Activated CD4-positive, alpha-beta memory T cell treated with anti-CD3 and anti-CD28 coated beads for 36 hours (primary cell): ENCODE results near the gene CARMIL1. TPM values are rescaled to one million over a fixed set of nuclear protein-coding genes. Genes with fewer than 3 reads are reported as not detected.

ENCODE experiments used
- CTCF ChIA-PET: fragments of 350-600 bp; sonication (Branson Sonifier 250); formaldehyde crosslinking; loops from one replicate; lab custom pipeline; 2021; ENCODE audit warnings: antibody characterized with exemption, inconsistent platforms; lab: Charles Lee
- POLR2A ChIA-PET: fragments of 350-600 bp; sonication (Branson Sonifier 250); formaldehyde crosslinking; loops from one replicate; lab custom pipeline; 2021; ENCODE audit warnings: antibody characterized with exemption; lab: Charles Lee
- DNase-seq: peaks from one replicate; pipeline ENCODE4 v3.0.0-alpha.2; 2020
- H3K27ac Mint-ChIP-seq: one replicate; pipeline ENCODE4 v1.8.0; 2021; ENCODE audit warnings: mixed read lengths
- H3K27me3 Mint-ChIP-seq: one replicate; pipeline ENCODE4 v1.8.0; 2021; ENCODE audit warnings: mixed read lengths
- H3K36me3 Mint-ChIP-seq: one replicate; pipeline ENCODE4 v1.8.0; 2021; ENCODE audit warnings: mixed read lengths
- H3K4me1 Mint-ChIP-seq: one replicate; pipeline ENCODE4 v1.8.0; 2021; ENCODE audit warnings: low read depth, mixed read lengths
- H3K4me3 Mint-ChIP-seq: one replicate; pipeline ENCODE4 v1.8.0; 2021; ENCODE audit warnings: mild to moderate bottlenecking, mixed read lengths
- H3K9me3 Mint-ChIP-seq: one replicate; pipeline ENCODE4 v1.8.0; 2021; ENCODE audit warnings: mixed read lengths
- intact Hi-C: fragments of 100-400 bp; cut with micrococcal nuclease; formaldehyde crosslinking; loops from one replicate; pipeline ENCODE4 v1.15.1; 2023
- total RNA-seq, 2 experiments: library from RNA; stranded (reverse); gene quantifications; one replicate each; pipeline ENCODE4 v1.2.3, GENCODE V29; 2021

The CARMIL1 gene
- 1 to 10 TPM; 2.4 to 2.7 TPM for total RNA-seq

DNA sequence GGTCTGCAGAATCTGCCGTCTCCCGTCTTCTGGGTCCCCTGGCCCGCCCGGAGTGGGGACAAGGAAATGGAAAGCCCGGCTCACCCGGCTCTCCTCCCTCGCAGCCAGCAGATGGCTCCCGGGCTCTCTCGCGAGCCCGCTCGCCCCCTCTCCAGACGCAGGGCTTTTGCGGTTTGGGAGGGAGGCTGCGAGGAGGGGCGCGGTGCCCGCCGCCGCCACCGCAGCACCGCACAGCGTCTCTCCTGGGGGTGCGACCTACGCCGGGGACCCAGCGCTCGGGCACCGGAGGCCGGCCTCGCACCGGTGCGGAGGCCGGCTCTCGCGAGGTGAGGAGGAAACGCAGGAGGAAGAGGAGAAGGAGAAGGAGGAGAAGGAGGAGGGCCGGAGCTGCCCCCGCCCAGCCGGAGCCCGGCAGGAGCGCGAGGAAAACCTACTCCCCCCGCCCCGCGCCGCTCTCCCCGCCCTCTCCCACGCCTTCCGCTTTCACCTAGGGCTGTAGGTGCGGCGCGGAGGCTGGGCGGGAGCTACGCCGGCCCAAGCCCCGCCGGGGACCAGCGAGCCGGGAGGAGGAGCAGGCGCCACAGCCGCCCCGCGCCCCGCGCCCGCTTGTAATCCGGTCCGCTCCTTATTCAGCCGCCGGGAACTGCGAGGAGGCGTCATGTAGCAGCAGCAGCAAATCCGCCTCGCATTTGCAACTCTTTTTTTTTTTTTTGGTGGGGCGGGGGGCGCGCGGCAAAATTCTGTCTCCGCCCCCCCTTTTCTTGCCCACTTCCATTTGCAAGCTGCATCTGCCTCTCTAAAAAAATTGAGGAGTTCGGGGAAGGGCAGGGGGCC is at the start of gene CARMIL1:
Gene CARMIL1, plus strand, starts transcription at position 461 of the 834 bp plus-strand sequence. CDS start 422 bp downstream, outside the sequence.
- Mint-ChIP-seq H3K4me3 (peak within 1 kb of the TSS; percentile 81), H3K36me3 (no peaks in the 10 kb centered on the region), H3K9me3 (no peaks in the 10 kb centered on the region), H3K27me3 (no peaks in the 10 kb centered on the region), H3K27ac (peak within 1 kb of the TSS; percentile 44), H3K4me1 (peaks cover 28% of the 10 kb centered on the region)
- ChIA-PET CTCF (interaction anchor here (0.5 to 4.7 kb wide), 23 partner anchors 13 to 738 kb away, joined by 3 to 79 read pairs (median 3); a partner anchor contains a TSS), POLR2A (no interaction called here)
- peak; percentile 77 for DNase-seq
- intact Hi-C loops, result loop anchor here (1.0 to 2.0 kb wide), 3 partner anchors 92 to 211 kb away; no protein-coding TSS in a partner anchor

DNA sequence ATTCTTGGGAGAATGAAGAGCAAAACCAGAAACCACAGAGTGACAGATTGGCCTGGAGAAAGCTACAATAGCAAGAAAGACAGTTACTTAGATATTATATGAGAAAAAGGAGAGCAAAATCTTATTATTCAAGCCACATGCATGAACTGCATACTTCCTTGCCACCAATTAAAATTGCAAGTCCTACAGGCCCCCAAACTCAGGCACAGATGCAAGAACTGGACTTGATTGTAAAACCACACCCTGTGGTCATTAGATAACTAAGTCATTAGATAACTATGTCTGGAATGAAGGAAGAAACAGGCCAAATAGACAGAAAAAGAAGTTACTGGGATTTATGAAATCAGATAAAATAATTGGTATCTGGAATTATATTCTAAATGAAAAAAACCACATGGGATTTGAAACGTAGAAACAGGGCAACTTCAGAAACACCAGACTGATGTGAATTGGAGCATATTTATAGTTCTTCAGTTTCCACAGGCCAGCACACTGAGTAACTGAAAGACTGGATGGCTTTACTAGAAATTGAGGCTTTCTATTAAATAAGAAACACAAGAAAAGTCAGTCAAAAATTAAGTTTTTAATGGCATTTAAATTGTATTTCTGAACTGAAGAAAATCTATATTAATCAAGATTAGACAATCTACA is 49.4 kb upstream of the CARMIL1 start:
- Mint-ChIP-seq H3K4me1 (no peaks in the 10 kb centered on the region), H3K36me3 (no peaks in the 10 kb centered on the region), H3K27ac (no peak overlapping the region), H3K9me3 (no peaks in the 10 kb centered on the region), H3K27me3 (peaks cover 5% of the 10 kb centered on the region), H3K4me3 (no peak overlapping the region)
- CTCF ChIA-PET, result interaction anchor here (1.3 kb wide), 1 partner anchor 260 kb away, joined by 3 read pairs; no protein-coding TSS in a partner anchor
- DNase-seq, result no peak
- intact Hi-C loops, result no loop called here
- POLR2A ChIA-PET, result no interaction called here

DNA sequence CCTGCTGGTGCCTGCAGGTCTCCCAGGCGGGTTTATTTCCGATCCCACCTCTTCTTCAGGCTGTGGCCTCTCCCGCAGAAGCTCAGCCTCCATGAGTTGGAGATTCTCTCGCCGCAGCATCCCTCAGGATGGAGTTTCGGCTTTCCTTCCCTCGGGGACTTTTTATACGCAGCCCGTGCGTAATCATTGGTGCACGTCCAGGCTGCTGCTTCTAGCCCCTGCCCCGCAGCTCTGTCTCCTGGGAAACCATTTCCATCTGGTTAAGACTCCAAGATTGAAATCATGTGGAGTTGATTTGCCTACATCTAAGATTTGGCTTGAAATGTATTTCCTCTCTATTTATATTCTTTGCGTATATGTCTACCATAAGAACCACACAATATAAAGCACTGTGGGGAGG is 46.7 kb upstream of the CARMIL1 start:
- CTCF ChIA-PET, result interaction anchor here (1.0 to 1.4 kb wide), 2 partner anchors 9 to 257 kb away, joined by 4 read pairs; no protein-coding TSS in a partner anchor
- POLR2A ChIA-PET, result no interaction called here
- no peaks in the 10 kb centered on the region for H3K9me3 Mint-ChIP-seq
- H3K4me1 Mint-ChIP-seq, result peaks cover 2% of the 10 kb centered on the region
- H3K4me3 Mint-ChIP-seq, result no peak overlapping the region
- no peak for DNase-seq
- intact Hi-C loops, result no loop called here
- H3K27ac Mint-ChIP-seq, result no peak overlapping the region
- peaks cover 6% of the 10 kb centered on the region for H3K27me3 Mint-ChIP-seq
- no peaks in the 10 kb centered on the region for H3K36me3 Mint-ChIP-seq

DNA sequence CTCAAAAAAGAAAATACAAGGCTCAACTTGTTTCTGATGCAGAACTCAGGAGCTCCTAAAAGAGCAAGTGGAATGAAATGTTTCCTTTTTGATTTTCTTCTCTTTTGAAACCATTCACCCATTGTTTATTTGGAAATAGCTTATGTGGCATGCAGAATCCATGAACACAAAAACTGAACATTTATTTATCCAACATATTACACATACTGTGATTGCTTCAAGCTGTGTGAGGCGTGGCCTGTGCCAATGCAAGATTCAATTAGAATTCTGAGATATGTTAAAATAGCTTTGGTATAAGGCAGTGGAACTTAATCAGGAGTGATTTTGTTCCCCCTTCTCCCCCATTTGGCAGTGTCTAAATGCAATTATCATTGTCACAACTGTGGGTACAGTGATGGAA is 45.9 kb upstream of the CARMIL1 start:
- ChIA-PET POLR2A (no interaction called here), CTCF (interaction anchor here (1.2 to 1.4 kb wide), 2 partner anchors 37 to 257 kb away, joined by 3 to 4 read pairs; no protein-coding TSS in a partner anchor)
- no peaks in the 10 kb centered on the region for H3K9me3 Mint-ChIP-seq
- peaks cover 6% of the 10 kb centered on the region for H3K27me3 Mint-ChIP-seq
- H3K36me3 Mint-ChIP-seq, result no peaks in the 10 kb centered on the region
- no peak for DNase-seq
- peaks cover 2% of the 10 kb centered on the region for H3K4me1 Mint-ChIP-seq
- no peak overlapping the region for H3K4me3 Mint-ChIP-seq
- intact Hi-C loops, result no loop called here
- no peak overlapping the region for H3K27ac Mint-ChIP-seq

DNA sequence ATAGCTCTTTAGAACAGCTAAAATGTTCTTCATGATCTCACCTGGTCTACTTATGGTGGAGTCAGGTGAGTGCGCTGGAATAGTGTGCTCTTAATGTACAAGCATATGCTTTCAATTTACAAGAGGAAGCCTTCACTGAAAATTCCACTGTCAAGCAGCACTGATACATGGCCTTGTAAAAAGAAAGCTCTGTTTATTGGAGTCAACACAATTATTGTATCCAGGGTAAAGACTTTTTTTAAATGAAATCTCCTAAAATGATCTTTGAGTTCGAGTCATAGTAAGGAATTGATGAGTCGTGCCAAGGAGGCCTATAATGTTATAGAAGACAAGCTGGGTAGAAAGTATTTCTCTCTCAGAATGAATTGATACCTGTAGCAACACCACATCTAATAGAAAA is 41.6 kb upstream of the CARMIL1 start:
- peaks cover 2% of the 10 kb centered on the region for H3K4me1 Mint-ChIP-seq
- peaks cover 2% of the 10 kb centered on the region for H3K27me3 Mint-ChIP-seq
- DNase-seq, result no peak
- H3K9me3 Mint-ChIP-seq, result no peaks in the 10 kb centered on the region
- no peak overlapping the region for H3K4me3 Mint-ChIP-seq
- ChIA-PET POLR2A (no interaction called here), CTCF (interaction anchor here (1.0 to 1.2 kb wide), 2 partner anchors 15 to 28 kb away, joined by 3 to 7 read pairs; no protein-coding TSS in a partner anchor)
- intact Hi-C loops, result no loop called here
- no peak overlapping the region for H3K27ac Mint-ChIP-seq
- H3K36me3 Mint-ChIP-seq, result no peaks in the 10 kb centered on the region

DNA sequence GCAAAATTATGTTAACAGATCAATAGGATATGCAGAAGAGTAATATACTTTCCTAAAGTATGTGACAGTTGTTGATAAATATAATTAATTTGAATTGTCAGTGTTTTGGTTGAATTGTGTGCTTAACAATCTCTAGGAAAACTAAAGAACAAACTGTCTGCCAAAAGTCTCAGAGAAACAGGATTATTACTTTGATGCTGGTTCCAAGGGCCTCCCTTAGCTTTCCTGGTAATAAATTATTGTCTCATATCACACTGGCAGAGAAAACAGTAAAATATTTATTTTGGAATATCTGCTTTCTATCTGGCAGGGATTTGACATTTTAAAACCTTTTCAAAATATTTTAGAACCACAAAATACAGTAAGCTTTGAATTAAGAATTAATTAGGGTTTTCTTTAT is 40.1 kb upstream of the CARMIL1 start:
- Mint-ChIP-seq H3K36me3 (no peaks in the 10 kb centered on the region), H3K4me3 (no peak overlapping the region), H3K27ac (no peak overlapping the region), H3K27me3 (peaks cover 2% of the 10 kb centered on the region), H3K9me3 (no peaks in the 10 kb centered on the region), H3K4me1 (peaks cover 2% of the 10 kb centered on the region)
- no peak for DNase-seq
- CTCF ChIA-PET, result interaction anchor here (0.6 to 0.8 kb wide), 2 partner anchors 27 to 137 kb away, joined by 3 read pairs; no protein-coding TSS in a partner anchor
- intact Hi-C loops, result no loop called here
- POLR2A ChIA-PET, result no interaction called here

DNA sequence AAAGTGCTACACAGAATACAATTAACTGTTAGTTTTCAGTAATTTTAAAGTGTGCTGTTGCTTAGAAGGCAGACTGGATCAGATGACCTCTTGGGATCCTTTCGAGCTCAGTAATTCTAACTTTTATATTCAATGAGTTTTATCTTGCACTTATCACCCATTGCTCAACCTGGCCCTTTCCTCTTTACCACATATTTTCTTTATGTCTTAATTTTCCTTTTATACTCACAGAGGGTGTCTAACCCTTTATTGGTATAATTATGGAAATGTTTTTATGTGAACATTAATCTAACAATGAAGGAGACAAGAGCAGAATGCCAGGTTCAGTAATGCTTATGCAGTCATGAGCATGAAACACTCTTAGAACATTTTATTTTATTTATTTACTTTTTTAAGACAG is 39.7 kb upstream of the CARMIL1 start:
- intact Hi-C loops, result no loop called here
- Mint-ChIP-seq H3K4me1 (peaks cover 2% of the 10 kb centered on the region), H3K27ac (no peak overlapping the region), H3K36me3 (no peaks in the 10 kb centered on the region), H3K27me3 (peaks cover 2% of the 10 kb centered on the region), H3K9me3 (no peaks in the 10 kb centered on the region), H3K4me3 (no peak overlapping the region)
- no peak for DNase-seq
- ChIA-PET CTCF (interaction anchor here (0.6 to 0.8 kb wide), 2 partner anchors 26 to 137 kb away, joined by 3 read pairs; no protein-coding TSS in a partner anchor), POLR2A (no interaction called here)

DNA sequence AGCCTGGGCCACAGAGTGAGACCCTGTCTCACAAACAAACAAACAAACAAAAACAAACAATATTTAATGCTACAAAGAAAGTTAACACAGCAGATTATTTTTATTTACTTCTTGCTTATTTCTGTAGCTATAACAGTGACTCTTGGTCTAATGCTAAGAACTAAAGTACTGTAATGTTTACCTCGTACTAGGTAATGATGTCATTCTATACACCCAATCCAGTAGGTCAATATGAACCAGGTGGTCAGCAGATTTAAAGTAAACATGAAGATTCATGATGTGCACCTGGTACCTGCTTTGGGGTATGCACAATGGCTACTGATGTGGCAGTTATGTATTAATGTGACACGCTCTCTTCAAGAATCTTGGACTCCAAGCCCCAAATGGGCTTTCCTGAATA is 36.6 kb upstream of the CARMIL1 start:
- ChIA-PET POLR2A (no interaction called here), CTCF (interaction anchor here (1.8 kb wide), 2 partner anchors 19 to 23 kb away, joined by 6 to 8 read pairs; no protein-coding TSS in a partner anchor)
- Mint-ChIP-seq H3K9me3 (no peaks in the 10 kb centered on the region), H3K36me3 (no peaks in the 10 kb centered on the region), H3K4me1 (no peaks in the 10 kb centered on the region), H3K27me3 (peaks cover 3% of the 10 kb centered on the region), H3K4me3 (no peak overlapping the region), H3K27ac (no peak overlapping the region)
- intact Hi-C loops, result no loop called here
- DNase-seq, result no peak

DNA sequence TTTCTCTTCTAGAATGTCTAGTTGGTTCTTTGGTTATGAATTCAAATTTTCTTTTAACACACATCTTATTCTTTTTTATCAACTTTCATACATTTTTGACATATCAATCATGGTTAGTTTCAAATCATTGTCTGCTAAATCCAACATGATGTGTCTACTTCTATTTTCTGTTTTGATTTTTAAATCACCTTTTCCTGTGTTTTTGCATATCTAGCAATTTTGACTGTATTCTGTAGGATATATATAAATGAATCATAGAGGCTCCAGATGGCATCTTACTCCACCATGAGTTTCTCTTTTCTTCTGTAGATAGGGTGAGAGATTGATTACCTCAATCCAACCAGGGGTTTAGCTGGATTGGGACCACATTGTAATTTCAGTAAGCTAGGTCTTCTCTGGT is 34.3 kb upstream of the CARMIL1 start:
- no peak for DNase-seq
- peaks cover 3% of the 10 kb centered on the region for H3K27me3 Mint-ChIP-seq
- H3K4me3 Mint-ChIP-seq, result no peak overlapping the region
- CTCF ChIA-PET, result interaction anchor here (1.0 to 2.0 kb wide), 2 partner anchors 21 to 34 kb away, joined by 4 to 7 read pairs; no protein-coding TSS in a partner anchor
- no peaks in the 10 kb centered on the region for H3K4me1 Mint-ChIP-seq
- H3K9me3 Mint-ChIP-seq, result no peaks in the 10 kb centered on the region
- POLR2A ChIA-PET, result no interaction called here
- no peak overlapping the region for H3K27ac Mint-ChIP-seq
- H3K36me3 Mint-ChIP-seq, result no peaks in the 10 kb centered on the region
- intact Hi-C loops, result no loop called here

DNA sequence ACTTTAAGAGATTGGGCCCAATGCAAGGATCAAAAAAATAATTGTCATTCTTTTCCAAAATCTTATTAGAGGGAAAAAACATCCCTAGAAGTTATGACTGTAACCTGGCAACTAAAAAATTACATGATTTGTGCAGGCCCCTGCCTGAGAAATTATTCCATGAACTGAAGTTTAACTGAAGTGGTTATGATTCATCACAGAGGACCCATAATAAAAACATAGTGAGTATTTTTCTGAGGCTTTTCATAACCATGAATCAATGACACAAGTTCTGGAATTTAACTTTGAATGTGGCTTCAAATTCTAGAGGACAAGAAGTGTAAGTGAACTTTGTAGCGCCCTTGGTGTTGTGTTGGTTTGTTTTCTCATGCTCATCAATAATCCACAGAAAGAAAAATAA is 31.1 kb upstream of the CARMIL1 start:
- POLR2A ChIA-PET, result no interaction called here
- H3K4me3 Mint-ChIP-seq, result no peak overlapping the region

DNA sequence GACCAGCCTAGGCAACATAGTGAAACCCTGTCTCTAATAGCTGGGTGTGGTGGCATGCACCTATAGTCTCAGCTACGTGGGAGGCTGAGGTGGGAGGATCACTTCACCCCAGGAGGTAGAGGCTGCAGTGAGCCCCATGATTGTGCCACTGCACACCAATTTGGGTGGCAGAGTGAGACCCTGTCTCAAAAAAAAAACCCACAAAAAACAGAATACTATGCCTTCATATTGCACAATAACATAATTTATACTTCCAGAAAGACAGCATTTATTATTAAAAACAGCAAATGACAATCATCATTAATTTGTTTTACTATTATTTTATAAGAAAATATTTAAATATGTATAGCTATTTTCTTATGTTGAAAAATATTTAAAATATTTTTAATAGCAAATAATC is 30.0 kb upstream of the CARMIL1 start:
- intact Hi-C loops, result no loop called here
- DNase-seq, result no peak
- no peak overlapping the region for H3K27ac Mint-ChIP-seq
- H3K27me3 Mint-ChIP-seq, result peaks cover 14% of the 10 kb centered on the region
- H3K9me3 Mint-ChIP-seq, result no peaks in the 10 kb centered on the region
- peaks cover 11% of the 10 kb centered on the region for H3K4me1 Mint-ChIP-seq
- H3K4me3 Mint-ChIP-seq, result no peak overlapping the region
- CTCF ChIA-PET, result interaction anchor here (5.5 kb wide), 1 partner anchor 17 kb away, joined by 29 read pairs; no protein-coding TSS in a partner anchor
- H3K36me3 Mint-ChIP-seq, result no peaks in the 10 kb centered on the region
- POLR2A ChIA-PET, result no interaction called here

More for the DNA sequence above, 31.1 kb upstream of the CARMIL1 start:
- no peak overlapping the region for H3K27ac Mint-ChIP-seq
- H3K9me3 Mint-ChIP-seq, result no peaks in the 10 kb centered on the region
- intact Hi-C loops, result no loop called here
- no peak for DNase-seq
- H3K27me3 Mint-ChIP-seq, result peaks cover 14% of the 10 kb centered on the region
- CTCF ChIA-PET, result no interaction called here
- H3K36me3 Mint-ChIP-seq, result no peaks in the 10 kb centered on the region
- peaks cover 11% of the 10 kb centered on the region for H3K4me1 Mint-ChIP-seq

DNA sequence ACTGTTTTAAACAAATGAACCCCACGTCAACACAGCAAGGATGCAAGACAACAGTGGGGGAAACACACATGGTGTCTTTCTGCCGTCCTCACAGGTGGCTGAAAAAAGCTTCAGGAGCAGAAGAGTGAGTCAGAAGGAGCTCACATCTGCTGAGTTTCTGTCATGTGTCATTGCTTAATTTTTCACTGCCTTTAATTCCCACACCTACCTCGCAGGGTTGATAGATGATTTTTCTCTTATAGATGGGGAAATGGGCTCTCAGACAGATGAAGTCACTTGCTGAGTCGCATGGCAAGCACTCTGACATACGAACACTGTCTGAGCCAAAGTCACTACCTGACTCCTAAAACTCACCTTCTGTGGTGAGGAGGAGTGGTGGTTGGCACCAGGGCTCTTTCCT is 28.3 kb upstream of the CARMIL1 start:
- no peaks in the 10 kb centered on the region for H3K9me3 Mint-ChIP-seq
- peaks cover 11% of the 10 kb centered on the region for H3K4me1 Mint-ChIP-seq
- intact Hi-C loops, result loop anchor here (2.0 kb wide), 1 partner anchor 112 kb away; no protein-coding TSS in a partner anchor
- no peak overlapping the region for H3K27ac Mint-ChIP-seq
- no peak overlapping the region for H3K4me3 Mint-ChIP-seq
- ChIA-PET POLR2A (interaction anchor here (0.6 kb wide), 2 partner anchors 18 to 201 kb away, joined by 3 to 4 read pairs; no protein-coding TSS in a partner anchor), CTCF (interaction anchor here (0.7 to 5.5 kb wide), 6 partner anchors 15 to 306 kb away, joined by 3 to 29 read pairs (median 7); partner anchors contain the start of gene CARMIL1)
- peak; percentile 58 for DNase-seq
- H3K36me3 Mint-ChIP-seq, result no peaks in the 10 kb centered on the region
- H3K27me3 Mint-ChIP-seq, result peaks cover 11% of the 10 kb centered on the region
